HEK293T (cell line): ENCODE results near the gene MAP4K5.

ENCODE experiments used
- BHLHE40 ChIP-seq: fragments of 450-650 bp; IDR thresholded peaks from 2 replicates; pipeline ENCODE4 v1.6.1; 2016; ENCODE audit warnings: mild to moderate bottlenecking, moderate library complexity, borderline replicate concordance
- CTBP1 ChIP-seq: fragments of 450-650 bp; IDR thresholded peaks from 2 replicates; pipeline ENCODE4 v1.6.1; 2016; ENCODE audit warnings: borderline replicate concordance
- FOXA1 ChIP-seq: fragments of 450-650 bp; IDR thresholded peaks from 2 replicates; pipeline ENCODE4 v1.6.1; 2016; ENCODE audit warnings: mild to moderate bottlenecking
- FOXK2 ChIP-seq: fragments of 450-650 bp; IDR thresholded peaks from 2 replicates; pipeline ENCODE4 v1.6.1; 2016; ENCODE audit warnings: mild to moderate bottlenecking
- FOXM1 ChIP-seq: fragments of 450-650 bp; IDR thresholded peaks from 2 replicates; pipeline ENCODE4 v1.6.1; 2017; ENCODE audit warnings: mild to moderate bottlenecking, borderline replicate concordance
- LEF1 ChIP-seq: fragments of 450-650 bp; IDR thresholded peaks from 2 replicates; pipeline ENCODE4 v1.6.1; 2017; ENCODE audit warnings: mild to moderate bottlenecking, borderline replicate concordance
- PKNOX1 ChIP-seq: fragments of 450-650 bp; IDR thresholded peaks from 2 replicates; pipeline ENCODE4 v1.6.1; 2016

- TF ChIP-seq FOXM1 = no peak
- no peak for TF ChIP-seq FOXA1
- TF ChIP-seq CTBP1 = no peak
- no peak for TF ChIP-seq FOXK2
- no peak for TF ChIP-seq BHLHE40
- TF ChIP-seq PKNOX1 = no peak
- TF ChIP-seq LEF1 = no peak
These were observed 129.4 kb downstream of the MAP4K5 start for GRCh38 chr14:50402965-50403364.
